Measurements from ENCODE around the gene PDE4D.

Gene PDE4D

DNA sequence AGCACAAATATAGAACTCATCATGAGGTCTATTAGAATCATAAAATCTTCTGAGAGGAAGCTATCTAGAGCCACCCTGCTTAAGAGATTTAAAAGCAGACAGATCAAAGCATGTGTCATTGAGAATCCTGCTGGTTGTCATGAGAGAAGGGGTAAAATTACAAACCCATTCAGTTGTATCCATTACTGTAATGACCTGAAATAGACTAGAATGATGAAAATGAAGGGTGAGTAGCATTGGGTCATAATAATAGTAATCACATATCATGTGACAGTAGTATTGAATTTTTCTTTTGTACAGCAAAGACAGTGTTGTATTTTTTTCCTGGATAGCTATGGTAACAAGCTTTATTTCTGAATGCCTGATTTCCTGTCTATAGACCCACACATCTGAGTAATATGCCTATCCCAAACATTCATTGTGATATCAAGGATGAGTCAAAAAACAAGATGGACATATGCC is 149.0 kb downstream of the PDE4D start:
- no peak overlapping the region for H3K4me3 ChIP-seq (ENCODE audit: control insufficient read depth, low read depth, low read length)
- TF ChIP-seq, protein P1, sequence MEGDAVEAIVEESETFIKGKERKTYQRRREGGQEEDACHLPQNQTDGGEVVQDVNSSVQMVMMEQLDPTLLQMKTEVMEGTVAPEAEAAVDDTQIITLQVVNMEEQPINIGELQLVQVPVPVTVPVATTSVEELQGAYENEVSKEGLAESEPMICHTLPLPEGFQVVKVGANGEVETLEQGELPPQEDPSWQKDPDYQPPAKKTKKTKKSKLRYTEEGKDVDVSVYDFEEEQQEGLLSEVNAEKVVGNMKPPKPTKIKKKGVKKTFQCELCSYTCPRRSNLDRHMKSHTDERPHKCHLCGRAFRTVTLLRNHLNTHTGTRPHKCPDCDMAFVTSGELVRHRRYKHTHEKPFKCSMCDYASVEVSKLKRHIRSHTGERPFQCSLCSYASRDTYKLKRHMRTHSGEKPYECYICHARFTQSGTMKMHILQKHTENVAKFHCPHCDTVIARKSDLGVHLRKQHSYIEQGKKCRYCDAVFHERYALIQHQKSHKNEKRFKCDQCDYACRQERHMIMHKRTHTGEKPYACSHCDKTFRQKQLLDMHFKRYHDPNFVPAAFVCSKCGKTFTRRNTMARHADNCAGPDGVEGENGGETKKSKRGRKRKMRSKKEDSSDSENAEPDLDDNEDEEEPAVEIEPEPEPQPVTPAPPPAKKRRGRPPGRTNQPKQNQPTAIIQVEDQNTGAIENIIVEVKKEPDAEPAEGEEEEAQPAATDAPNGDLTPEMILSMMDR (conservative IDR thresholded peaks at IDR 0.05; ENCODE audit: control insufficient read depth, insufficient read depth, low read depth, low read length), result no peak
- DNase-seq (ENCODE audit: low read depth), result peak; percentile 75

DNA sequence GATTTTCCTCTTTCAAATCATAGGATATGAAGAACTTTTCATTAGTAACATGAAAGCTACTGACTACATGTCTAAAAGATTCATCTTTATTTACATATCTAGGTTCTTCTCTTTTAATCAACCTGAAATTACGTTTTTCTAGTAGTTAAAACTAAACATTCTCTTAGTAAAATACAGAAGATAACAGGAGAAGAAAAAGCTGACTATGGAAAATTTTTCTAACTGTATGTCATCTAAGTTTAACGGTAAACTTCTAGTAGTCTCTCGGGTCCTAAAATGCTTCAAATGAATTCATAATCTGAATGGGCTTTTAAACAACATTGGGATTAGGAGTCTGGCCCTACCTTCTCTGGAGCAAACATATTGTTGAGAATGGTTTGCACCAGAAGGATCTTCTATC is 151.9 kb downstream of the PDE4D start:
- TF ChIP-seq, protein P1 (conservative IDR thresholded peaks at IDR 0.05; ENCODE audit: control insufficient read depth, insufficient read depth, low read depth, low read length), result no peak
- H3K4me3 ChIP-seq (ENCODE audit: control insufficient read depth, low read depth, low read length), result no peak overlapping the region
- DNase-seq (ENCODE audit: low read depth), result no peak

DNA sequence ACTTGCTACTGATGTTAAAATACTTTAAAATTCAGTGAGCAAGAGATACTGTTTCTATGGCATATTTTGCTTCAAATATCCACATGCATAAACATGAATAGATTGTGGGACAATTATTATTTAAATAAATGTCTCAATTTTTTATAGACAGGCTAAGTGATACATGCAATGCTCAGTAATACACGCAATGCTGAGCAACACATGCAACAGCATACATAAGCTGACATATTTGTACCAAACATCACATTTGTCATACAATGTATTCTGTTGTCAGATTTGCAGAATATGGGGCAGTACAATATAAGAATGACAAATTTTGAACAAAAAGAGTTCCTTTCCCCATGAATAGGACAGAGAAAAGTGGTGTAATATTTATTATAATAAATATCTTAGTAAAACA is 155.5 kb downstream of the PDE4D start:
- TF ChIP-seq, protein P1 (conservative IDR thresholded peaks at IDR 0.05; ENCODE audit: control insufficient read depth, insufficient read depth, low read depth, low read length), result no peak
- DNase-seq (ENCODE audit: low read depth), result no peak
- H3K4me3 ChIP-seq (ENCODE audit: control insufficient read depth, low read depth, low read length), result no peak overlapping the region

DNA sequence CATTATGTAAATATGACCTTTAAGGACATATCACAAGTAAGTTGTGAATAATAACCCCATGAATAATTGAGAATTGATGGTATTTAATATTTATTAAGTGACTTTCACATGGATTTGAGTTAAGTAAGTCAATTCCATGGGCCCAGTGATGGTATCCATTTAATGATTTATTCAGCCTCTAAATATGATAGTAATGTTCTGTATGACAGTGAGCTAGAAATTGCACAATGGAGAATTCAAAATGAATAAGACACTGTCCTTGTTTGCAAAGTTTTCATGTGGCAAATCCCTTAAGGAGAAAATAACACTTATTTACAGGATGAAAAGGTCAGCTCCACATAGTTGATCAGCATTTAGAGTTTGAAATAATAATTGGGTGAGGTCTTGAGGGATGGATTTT is 160.7 kb downstream of the PDE4D start:
- H3K4me3 ChIP-seq (ENCODE audit: control insufficient read depth, low read depth, low read length), result no peak overlapping the region

DNA sequence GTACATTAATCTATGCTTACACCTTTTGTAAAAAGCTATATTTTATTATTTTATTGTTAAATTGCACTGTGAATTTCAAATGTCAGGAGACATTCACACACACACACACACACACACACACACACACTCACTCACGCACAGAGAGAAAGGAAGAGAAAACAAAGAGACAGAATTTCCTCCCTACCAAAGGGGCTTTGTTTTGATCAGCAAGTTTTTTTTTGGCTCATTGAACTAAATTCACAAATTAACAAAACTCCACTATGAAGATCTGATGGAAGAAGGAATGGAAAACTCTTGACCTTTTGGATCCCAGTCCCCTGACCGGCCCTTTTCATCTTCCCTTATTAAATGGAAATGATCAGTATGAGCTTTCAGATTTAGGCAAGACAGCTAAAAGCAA is 161.2 kb downstream of the PDE4D start:
- no peak for DNase-seq (ENCODE audit: low read depth)
- TF ChIP-seq, protein P1 (conservative IDR thresholded peaks at IDR 0.05; ENCODE audit: control insufficient read depth, insufficient read depth, low read depth, low read length), result no peak
- H3K4me3 ChIP-seq (ENCODE audit: control insufficient read depth, low read depth, low read length), result no peak overlapping the region

More for the DNA sequence above, 160.7 kb downstream of the PDE4D start:
- TF ChIP-seq, protein P1 (conservative IDR thresholded peaks at IDR 0.05; ENCODE audit: control insufficient read depth, insufficient read depth, low read depth, low read length), result no peak
- peak; percentile 14 for DNase-seq (ENCODE audit: low read depth)

DNA sequence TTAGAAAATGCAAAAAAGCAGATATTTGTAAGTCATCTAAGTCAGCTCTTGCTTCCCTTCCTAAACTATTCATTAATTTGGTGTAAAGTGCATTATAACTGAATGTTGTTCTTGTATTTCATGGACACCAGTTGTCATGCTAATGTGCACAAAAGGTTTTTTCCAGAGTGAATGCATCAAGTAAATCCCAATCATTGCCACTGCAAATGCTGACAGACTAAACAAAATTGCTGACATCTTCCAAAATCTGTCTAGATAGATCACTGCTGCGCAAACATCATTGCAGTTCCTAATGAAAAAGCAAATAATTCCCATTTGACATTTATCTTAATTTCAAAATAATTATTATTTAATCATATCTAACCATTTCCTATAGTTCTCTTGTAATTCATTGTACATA is 161.7 kb downstream of the PDE4D start:
- H3K4me3 ChIP-seq (ENCODE audit: control insufficient read depth, low read depth, low read length), result no peak overlapping the region
- TF ChIP-seq, protein P1 (conservative IDR thresholded peaks at IDR 0.05; ENCODE audit: control insufficient read depth, insufficient read depth, low read depth, low read length), result no peak
- DNase-seq (ENCODE audit: low read depth), result no peak

DNA sequence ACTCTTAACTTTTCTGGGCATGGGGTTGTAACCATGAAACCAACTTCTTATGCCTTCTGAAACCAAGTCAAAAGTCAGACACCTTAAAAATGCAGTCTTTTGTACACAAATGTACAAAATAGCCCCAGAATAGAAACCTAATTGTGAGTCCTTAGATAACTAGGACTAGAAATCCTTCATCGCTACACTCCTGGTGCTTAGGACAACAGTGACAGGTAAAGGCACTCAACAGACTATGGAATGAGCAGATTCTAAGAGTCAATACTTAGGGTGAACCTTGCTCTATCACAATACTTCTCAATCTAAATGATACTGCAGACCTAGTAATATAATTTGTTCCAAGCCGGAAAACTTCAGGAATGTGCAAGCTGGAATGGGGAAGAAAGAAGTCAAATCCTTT is 163.7 kb downstream of the PDE4D start:
- DNase-seq (ENCODE audit: low read depth), result no peak
- TF ChIP-seq, protein P1 (conservative IDR thresholded peaks at IDR 0.05; ENCODE audit: control insufficient read depth, insufficient read depth, low read depth, low read length), result no peak
- no peak overlapping the region for H3K4me3 ChIP-seq (ENCODE audit: control insufficient read depth, low read depth, low read length)
